HG02938 (cell line): ENCODE data around the gene USP19.

Experiments
- ATAC-seq: cut with Tn5 transposase; IDR thresholded peaks from one replicate; pipeline ENCODE4 v1.9.1; 2021; ENCODE audit warnings: mild to moderate bottlenecking, moderate library complexity; ENCODE audit not compliant: unreplicated experiment

USP19 gene

GRCh38 chr3:49134471-49135265, 14.0 kb upstream of the USP19 start:
- ATAC-seq: no peak

DNA sequence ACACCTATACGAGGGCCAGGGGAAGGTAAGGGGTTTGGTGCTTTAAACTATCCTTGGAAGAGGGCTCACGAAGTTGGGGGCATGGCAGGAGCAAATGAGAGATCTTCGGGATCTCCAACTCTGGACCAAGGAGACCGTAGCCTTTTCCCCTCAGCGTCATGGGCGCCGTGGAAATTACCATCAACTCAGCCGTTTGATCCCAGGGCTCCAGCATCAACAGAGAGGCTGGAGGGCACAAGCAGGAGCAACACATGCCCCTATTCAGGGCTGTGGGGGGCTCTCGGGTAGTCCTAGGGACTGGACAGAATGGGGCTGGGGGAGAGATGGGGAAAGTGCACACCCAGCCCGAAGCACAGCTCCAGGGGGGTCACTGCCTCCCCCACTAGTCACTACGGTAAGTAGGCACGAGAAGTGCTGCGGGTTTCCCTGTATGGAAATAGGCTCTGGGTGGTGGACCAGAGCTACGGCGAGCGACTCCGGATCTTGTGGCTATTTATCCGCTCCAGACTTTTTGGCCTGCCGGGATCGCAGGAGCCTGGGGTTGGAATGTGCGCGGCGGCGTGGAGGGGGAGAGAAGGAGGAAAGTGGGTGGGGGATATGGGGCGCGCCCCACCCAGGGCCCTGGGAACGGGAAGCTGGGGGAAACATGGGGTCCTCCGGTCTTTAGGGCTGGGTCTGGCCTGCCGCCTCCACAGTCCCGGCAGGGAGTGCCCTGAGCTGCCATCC, 12.8 kb upstream of the USP19 start:
- no peak for ATAC-seq

DNA sequence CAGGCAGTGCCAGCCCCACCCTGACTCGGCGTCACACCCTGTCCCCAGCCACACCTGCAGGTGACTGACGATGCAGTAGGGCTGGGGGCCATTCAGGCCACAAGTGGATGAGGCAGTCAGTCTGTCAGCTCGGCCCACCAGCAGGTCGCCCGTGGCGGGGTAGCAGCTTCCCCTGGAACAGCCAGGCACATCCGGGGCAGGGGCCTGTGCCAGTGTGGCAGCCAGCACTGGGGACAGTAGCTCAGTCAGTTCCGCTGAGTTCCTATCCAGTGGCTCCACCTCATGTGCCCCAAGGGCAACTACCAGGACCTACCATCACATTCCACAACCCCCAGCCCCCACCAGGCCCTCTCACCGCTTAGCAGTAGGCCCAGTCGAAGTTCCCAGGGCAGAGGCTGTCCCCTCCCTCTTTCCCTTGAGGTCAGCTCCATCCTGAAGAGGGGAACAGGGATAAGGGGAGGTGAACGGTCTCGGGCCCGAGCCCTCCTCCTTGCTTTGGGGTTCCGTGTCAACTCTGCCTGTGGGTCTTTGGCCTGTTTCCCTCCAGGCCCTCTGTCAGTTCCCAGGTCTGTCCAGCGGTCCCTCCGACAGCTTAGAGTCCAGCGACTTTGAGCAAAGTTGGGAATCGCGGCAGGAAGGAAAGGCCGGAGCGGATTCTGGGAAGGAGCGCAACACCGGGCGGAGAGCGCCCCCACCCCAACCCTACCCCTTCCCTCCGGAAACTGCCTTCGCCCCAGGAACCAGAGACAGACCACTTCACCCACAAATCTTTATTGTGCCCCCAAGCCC, 12.0 kb upstream of the USP19 start, which contains the start of gene LAMB2:
TSS of gene LAMB2 (minus strand) at position 614 of the 789 bp plus-strand sequence. CDS start at position 431, 183 bp downstream.
- no peak for ATAC-seq

GRCh38 chr3:49132073-49132436, 11.4 kb upstream of the USP19 start:
- ATAC-seq: no peak

DNA sequence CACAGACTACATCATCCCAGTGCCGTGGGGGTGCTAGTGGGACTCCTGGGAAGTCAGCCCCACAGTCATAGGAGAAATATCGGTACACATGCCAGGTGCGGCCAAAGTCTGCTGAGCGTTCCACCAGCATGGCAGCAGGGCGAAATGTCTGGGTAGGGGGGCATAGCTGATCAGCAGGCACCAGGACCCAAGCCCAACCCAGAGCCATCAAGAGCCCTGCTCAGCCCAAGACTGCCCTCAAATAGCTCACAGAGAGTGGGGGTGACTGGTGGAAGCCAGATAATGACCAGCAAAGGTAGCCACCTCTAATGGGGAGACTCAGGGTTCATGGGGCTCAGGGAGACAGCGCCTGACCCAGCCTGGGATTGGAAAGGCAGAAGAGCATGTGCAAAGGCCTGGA, 11.0 kb upstream of the USP19 start:
- no peak for ATAC-seq

- no peak for ATAC-seq
Observed at GRCh38 chr3:49131040-49131439, 10.4 kb upstream of the USP19 start.

DNA sequence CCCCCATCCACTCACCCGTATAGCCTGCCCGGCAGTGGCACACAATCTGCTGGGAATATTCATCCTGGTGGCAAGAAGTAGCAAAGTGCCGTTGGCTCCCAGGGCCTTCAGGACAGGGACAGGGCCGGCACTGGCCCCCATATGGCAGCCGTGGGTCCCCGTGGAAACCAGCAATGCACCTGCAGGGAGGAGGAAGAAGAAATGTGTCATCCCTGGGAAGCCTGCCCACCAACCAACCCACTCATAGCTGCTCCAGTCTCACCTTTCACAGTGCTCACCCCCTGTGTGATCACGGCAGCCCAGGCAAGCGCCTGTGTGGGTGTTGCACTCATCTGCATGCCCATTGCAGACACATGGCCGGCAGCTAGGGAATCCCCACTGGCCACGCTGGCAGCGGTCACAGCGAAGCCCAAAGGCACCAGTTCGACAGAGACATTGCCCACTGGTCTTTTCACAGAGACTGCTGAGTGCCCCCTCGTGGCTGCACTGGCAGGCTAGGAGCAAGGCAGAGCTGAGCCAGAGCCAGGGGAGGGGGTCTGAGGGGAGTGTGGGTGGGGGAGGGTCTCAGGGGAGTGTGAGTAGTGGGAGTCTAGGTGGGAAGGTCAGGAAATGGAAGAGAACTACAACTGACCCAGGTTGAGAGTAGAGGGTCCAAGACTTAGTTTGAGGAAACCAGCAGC, 4.5 kb upstream of the USP19 start:
- ATAC-seq: no peak

DNA sequence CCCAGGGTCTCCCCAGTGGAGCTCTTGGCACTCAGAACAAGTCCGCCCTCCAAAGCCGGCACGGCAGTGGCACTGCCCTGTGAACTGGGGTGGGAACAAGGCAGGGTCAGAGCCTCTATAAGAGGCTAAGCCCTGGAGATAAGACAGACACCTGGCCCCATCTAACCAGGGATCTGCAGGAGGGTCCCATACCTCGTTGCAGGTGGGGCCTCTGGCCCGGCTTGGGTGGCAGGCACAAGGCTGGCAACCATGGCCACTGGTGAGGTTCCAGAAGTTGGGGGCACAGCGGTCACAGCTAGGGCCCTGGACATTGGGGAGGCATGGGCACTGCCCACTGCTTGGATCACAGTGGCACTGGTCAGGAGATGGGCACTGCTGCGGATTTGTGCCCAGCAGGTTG, 3.6 kb upstream of the USP19 start:
- no peak for ATAC-seq

- ATAC-seq: no peak
Observed at GRCh38 chr3:49123687-49124086, 3.1 kb upstream of the USP19 start.

DNA sequence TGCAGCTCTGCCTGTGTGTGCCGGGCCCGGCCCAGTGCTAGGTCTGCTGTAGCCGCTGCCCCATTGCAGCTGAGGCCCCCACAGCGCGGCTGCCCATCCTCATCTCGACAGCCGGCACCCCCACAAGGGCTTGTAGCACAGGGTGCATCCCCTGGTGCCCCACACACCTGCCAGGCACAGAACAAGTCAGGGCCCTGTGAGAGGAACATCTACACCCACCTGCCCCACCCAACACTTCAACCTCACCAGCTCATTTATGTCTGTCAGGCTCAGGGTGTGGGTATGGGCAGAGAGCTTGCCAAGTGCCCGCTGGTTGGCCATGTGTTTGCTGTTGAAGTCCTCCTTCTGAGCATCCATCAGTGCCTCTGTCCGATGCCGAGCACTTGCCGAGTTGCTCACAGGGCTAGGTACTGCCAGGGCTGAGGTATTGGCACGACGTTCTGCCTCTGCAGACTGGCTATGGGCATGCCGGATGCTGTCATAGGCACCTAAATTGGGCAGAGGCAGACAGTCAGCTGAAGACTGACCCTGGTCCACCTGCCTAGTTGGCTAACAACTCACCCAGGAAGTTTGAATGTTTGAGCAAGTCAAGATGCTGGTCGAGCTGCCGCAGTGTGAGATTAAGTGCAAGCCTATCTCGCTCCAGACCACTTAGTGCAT, 2.4 kb upstream of the USP19 start:
- ATAC-seq: no peak

- ATAC-seq: no peak
Observed at GRCh38 chr3:49122451-49122850, 1.8 kb upstream of the USP19 start.

- ATAC-seq: no peak
Observed at GRCh38 chr3:49122022-49122421, 1.4 kb upstream of the USP19 start.

DNA sequence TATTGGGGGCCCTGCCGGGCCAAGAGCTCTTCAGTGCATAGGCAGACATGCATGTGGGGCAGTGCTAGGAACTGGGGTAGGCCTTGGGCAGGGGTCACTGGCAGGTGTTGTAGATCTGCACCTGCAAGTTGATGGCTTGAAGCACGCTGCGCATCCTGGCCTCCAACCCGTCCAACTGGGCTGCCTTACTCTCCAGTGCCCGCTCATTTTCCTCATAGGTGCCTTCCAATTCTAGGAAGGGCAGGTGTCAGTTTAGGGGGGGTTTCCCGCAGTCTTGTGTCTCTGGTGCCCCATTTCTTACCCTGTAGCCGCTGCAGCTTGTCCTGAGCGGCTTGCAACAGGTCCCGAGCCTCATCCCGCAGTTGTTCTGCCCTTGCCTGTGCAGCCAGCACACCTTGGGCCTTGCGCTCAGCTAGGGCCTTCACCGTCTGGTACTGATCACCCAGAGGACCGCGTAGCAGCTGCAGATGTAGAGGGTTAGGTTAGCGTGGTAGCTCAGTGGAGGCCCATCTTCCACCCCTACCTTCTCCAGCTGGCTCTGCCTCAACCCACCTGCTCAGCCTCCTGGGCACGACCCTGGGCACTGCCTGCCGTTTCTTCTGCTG, 611 bp upstream of the USP19 start:
- no peak for ATAC-seq

- peak; percentile 15 for ATAC-seq
Observed at GRCh38 chr3:49120096-49120437, 556 bp downstream of the USP19 start.

- no peak for ATAC-seq
Observed at GRCh38 chr3:49119439-49119838, 1.2 kb downstream of the USP19 start.

- no peak for ATAC-seq
Observed at GRCh38 chr3:49119036-49119435, 1.6 kb downstream of the USP19 start.

- no peak for ATAC-seq
Observed at GRCh38 chr3:49112262-49112661, 8.4 kb downstream of the USP19 start.

DNA sequence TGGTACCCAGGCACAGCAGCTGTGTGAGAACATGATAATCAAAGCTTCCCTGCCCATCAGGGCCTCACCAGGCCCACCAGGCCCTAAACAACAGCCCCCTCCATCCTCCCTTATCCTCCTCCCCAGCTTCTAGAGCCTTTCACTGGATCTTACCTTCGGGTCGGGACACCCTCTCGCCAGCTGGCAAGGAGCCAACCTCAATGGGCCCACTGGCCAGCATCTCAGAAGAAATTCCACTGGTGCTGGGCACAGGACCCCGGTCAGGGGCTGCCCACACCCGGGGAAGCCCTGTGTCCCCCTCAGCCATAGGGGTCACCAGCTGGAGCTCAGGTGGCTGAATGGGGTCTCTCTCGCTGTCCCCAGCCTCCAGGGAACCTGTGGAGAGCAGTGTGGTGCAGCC, 9.3 kb downstream of the USP19 start:
- ATAC-seq: no peak

GRCh38 chr3:49110780-49111179, 9.8 kb downstream of the USP19 start:
- no peak for ATAC-seq

DNA sequence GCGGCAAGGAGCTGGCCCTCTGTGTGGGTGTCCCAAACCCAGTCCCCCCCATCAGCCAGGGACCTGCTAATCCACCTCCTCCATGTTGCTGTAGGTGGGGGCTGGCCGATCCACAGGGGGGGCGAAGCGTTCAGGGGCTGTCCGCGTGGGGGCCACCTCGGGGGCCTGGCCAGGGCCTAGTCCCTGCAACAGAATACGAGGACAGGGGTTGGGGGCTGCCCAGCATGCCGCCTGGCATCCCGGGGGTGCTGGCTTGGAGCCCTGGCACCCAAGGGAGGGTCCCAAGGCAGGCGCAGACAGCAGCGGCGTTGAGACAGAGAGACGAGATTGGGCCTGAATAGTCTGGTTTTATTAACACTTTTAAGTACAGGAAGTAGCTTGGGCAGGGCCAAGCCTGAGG, 12.3 kb downstream of the USP19 start:
- no peak for ATAC-seq
